Activated naive CD4-positive, alpha-beta T cell treated with anti-CD3 and anti-CD28 coated beads, Interleukin-2, amount 50 U/mL, for 24 hours (primary cell): Measurements from ENCODE around the gene CPED1.
"Not testable (repeated sequence)": the region's sequence is repeated elsewhere in the genome, so short reads cannot be mapped to it uniquely, and the experiment has no call there.

Experiments
- H3K27ac Mint-ChIP-seq: one replicate; pipeline ENCODE4 v1.8.0; 2021; ENCODE audit warnings: mild to moderate bottlenecking, mixed read lengths
- H3K27me3 Mint-ChIP-seq: one replicate; pipeline ENCODE4 v1.8.0; 2021; ENCODE audit warnings: mixed read lengths
- H3K36me3 Mint-ChIP-seq: one replicate; pipeline ENCODE4 v1.8.0; 2021; ENCODE audit warnings: mixed read lengths
- H3K4me1 Mint-ChIP-seq: one replicate; pipeline ENCODE4 v1.8.0; 2021; ENCODE audit warnings: mixed read lengths
- H3K4me3 Mint-ChIP-seq: one replicate; pipeline ENCODE4 v1.8.0; 2021; ENCODE audit warnings: mild to moderate bottlenecking, mixed read lengths
- H3K9me3 Mint-ChIP-seq: one replicate; pipeline ENCODE4 v1.8.0; 2021; ENCODE audit warnings: mixed read lengths

CPED1 gene

GRCh38 chr7:121159553-121159952 lies 171.0 kb downstream of the CPED1 start:
- H3K36me3 Mint-ChIP-seq, result no peaks in the 10 kb centered on the region
- H3K4me3 Mint-ChIP-seq, result no peak overlapping the region
- H3K27me3 Mint-ChIP-seq, result peaks cover 10% of the 10 kb centered on the region
- no peaks in the 10 kb centered on the region for H3K4me1 Mint-ChIP-seq
- no peak overlapping the region for H3K27ac Mint-ChIP-seq
- no peaks in the 10 kb centered on the region for H3K9me3 Mint-ChIP-seq

GRCh38 chr7:121160150-121161008 lies 171.9 kb downstream of the CPED1 start:
- no peak overlapping the region for H3K27ac Mint-ChIP-seq
- peaks cover 11% of the 10 kb centered on the region for H3K27me3 Mint-ChIP-seq
- no peaks in the 10 kb centered on the region for H3K36me3 Mint-ChIP-seq

DNA sequence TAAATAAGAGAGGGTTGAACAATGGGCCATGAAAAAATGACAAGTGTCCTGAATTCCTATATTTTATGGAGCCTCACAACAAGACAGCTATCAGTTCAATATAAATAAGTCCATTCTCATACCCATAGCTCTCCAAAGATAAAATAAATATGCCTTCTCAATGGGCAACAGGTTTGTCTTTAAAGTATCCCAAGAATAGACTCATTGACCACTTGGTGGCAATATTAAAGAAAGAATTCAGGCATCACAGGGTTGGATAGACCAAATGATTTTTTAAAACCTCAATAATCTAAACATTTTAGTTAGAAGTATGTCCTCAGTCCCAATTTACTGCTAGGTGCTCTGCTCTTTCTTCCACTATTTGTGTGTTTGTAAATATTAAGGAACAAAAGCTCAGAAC lies 175.2 kb downstream of the CPED1 start:
- Mint-ChIP-seq H3K4me1 (no peaks in the 10 kb centered on the region), H3K4me3 (no peak overlapping the region), H3K36me3 (no peaks in the 10 kb centered on the region), H3K27ac (no peak overlapping the region), H3K9me3 (no peaks in the 10 kb centered on the region), H3K27me3 (peaks cover 11% of the 10 kb centered on the region)

More at GRCh38 chr7:121160150-121161008, 171.9 kb downstream of the CPED1 start:
- Mint-ChIP-seq H3K4me3 (no peak overlapping the region), H3K4me1 (no peaks in the 10 kb centered on the region), H3K9me3 (no peaks in the 10 kb centered on the region)

DNA sequence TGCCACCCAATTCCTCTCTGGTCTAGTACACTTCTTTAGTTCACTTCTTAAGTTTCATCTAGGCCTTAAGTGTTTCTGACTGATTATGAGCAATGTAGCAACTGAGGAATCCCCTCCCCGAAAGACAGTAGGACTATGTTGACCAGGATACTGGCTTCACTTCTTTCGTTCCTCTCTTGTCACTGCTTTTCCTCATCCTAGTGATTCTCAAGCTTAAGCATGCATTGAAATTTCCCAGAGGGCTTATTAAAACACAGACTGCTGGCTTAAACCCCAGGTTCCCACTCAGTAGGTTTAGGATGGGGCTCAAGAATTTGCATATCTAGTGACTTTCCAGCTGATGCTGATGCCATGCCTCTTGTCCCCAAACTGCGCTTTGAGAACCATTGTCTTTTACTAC lies 175.7 kb downstream of the CPED1 start:
- H3K27ac Mint-ChIP-seq, result no peak overlapping the region
- H3K4me3 Mint-ChIP-seq, result no peak overlapping the region
- no peaks in the 10 kb centered on the region for H3K9me3 Mint-ChIP-seq

DNA sequence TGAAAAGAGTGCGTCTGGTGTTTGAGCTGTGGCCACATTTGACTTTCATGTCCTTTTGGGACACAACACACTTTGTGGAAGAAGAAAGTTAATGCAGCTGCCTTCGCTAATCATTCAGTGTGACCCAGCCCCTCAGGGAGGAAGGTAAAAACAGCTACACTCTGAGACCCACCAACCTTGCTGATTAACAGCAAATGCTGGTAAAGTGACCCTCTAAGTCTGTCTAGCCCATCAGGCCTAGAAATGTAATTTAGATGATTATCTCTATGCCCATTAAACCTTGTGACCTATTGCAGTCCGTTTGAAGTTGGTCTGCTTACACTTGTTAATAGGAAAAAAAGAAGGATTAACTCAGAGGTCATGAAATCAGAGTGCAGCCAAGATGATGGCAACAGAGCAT lies 178.4 kb downstream of the CPED1 start:
- Mint-ChIP-seq H3K27ac (no peak overlapping the region), H3K4me1 (no peaks in the 10 kb centered on the region), H3K36me3 (no peaks in the 10 kb centered on the region), H3K4me3 (no peak overlapping the region), H3K9me3 (no peaks in the 10 kb centered on the region), H3K27me3 (peaks cover 6% of the 10 kb centered on the region)

More for the DNA sequence above, 175.7 kb downstream of the CPED1 start:
- Mint-ChIP-seq H3K36me3 (no peaks in the 10 kb centered on the region), H3K27me3 (peaks cover 10% of the 10 kb centered on the region), H3K4me1 (no peaks in the 10 kb centered on the region)

GRCh38 chr7:121167971-121168370 lies 179.5 kb downstream of the CPED1 start:
- Mint-ChIP-seq H3K27ac (no peak overlapping the region), H3K27me3 (peaks cover 6% of the 10 kb centered on the region), H3K4me3 (no peak overlapping the region), H3K36me3 (no peaks in the 10 kb centered on the region), H3K4me1 (no peaks in the 10 kb centered on the region), H3K9me3 (no peaks in the 10 kb centered on the region)

DNA sequence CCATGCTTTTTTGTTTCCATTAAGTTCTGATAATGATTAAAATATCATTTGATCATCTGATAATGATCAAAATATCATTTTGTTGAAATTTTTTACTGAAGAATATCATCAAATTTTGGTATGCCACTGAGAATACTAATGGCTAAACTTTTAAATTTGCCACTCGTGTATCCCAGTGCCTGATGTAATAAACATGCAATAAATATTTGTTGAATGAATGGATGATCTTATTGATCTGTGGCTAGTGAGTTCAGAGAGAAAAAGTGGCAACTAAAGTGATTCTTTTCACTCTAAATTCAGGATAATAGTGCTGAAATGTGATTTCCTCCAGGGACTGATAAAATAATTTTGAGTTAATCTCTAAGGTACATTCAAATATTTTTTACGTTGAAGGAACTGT lies 181.0 kb downstream of the CPED1 start:
- Mint-ChIP-seq H3K36me3 (no peaks in the 10 kb centered on the region), H3K4me1 (no peaks in the 10 kb centered on the region), H3K27me3 (peaks cover 6% of the 10 kb centered on the region), H3K9me3 (no peaks in the 10 kb centered on the region), H3K4me3 (no peak overlapping the region), H3K27ac (no peak overlapping the region)

DNA sequence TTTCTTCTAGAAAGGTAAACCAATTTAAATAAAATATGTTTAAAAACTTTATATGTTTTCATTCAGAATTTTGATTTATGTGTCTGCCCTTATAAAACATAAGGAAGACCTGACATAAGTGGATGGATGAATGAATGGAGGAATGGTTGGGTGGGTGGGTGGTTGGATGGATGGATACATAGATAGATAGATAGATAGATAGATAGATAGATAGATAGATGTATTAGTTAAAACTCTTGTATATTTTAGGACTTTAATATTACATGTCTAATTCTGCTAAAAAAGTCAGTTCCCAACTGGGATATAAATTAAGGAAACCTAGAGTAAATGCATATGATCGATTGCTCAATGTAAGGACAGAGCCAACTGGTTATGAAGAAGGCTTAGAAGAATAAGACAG lies 184.0 kb downstream of the CPED1 start:
- Mint-ChIP-seq H3K27ac (no peak overlapping the region), H3K27me3 (peaks cover 11% of the 10 kb centered on the region), H3K4me3 (no peak overlapping the region), H3K9me3 (no peaks in the 10 kb centered on the region), H3K4me1 (no peaks in the 10 kb centered on the region), H3K36me3 (no peaks in the 10 kb centered on the region)

DNA sequence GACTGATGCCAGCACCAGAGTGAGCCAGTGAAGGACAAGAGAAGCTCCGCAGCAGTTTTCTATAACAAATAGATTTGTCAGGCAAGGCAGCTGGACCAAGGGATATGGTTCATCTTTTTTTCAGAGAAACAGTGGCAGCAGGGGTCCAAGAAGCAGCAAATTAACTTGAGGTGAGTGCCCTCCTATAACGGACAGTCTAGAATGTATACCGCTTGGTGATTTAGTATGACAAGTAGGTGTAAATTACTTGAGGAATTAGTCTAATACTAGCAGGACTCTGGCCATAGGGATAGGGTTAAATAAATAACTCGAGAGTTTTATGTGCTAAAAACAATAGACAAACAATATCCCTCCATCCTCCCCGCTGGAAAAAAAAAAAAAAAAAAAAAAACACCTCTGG lies 187.3 kb downstream of the CPED1 start:
- H3K27ac Mint-ChIP-seq, result no peak overlapping the region
- no peaks in the 10 kb centered on the region for H3K36me3 Mint-ChIP-seq
- peaks cover 9% of the 10 kb centered on the region for H3K27me3 Mint-ChIP-seq
- no peak overlapping the region for H3K4me3 Mint-ChIP-seq
- no peaks in the 10 kb centered on the region for H3K4me1 Mint-ChIP-seq
- no peaks in the 10 kb centered on the region for H3K9me3 Mint-ChIP-seq

- Mint-ChIP-seq H3K4me3 (no peak overlapping the region), H3K9me3 (no peaks in the 10 kb centered on the region), H3K27me3 (peaks cover 12% of the 10 kb centered on the region), H3K4me1 (no peaks in the 10 kb centered on the region), H3K36me3 (no peaks in the 10 kb centered on the region), H3K27ac (no peak overlapping the region)
Observed at GRCh38 chr7:121178452-121178851, 189.9 kb downstream of the CPED1 start.

- Mint-ChIP-seq H3K27ac (no peak overlapping the region), H3K9me3 (no peaks in the 10 kb centered on the region), H3K4me1 (no peaks in the 10 kb centered on the region), H3K27me3 (peaks cover 14% of the 10 kb centered on the region), H3K4me3 (no peak overlapping the region), H3K36me3 (no peaks in the 10 kb centered on the region)
Observed at GRCh38 chr7:121178869-121179497, 190.5 kb downstream of the CPED1 start.

DNA sequence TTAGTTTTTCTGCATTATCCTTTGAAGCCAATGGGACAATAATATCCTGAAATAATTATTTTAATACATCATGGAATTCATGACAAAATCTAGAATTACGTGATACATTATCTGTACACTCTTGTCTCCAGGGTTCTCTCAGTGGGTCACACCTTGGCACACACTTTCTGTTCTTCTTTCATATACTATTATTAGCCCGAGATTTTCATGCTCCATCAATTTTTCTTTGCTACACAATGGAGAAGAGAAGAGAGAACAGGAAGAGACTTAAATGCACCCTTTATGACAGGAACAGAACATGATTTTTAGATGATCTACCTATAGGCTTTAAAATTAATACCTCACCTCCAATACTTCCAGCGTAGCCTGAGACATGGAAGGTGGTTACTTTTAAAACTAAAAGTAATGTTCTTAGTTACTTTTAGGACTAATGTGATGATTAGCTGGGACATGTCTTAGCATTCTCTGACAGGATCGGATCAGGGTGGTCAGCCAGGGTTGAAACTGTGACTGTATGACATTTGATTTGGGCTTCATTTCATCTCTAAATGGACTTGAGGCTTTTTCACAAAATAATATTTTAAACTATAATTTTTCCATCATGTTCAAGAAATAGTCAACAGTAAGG lies 192.0 kb downstream of the CPED1 start:
- H3K4me1 Mint-ChIP-seq, result no peaks in the 10 kb centered on the region
- H3K36me3 Mint-ChIP-seq, result no peaks in the 10 kb centered on the region
- H3K9me3 Mint-ChIP-seq, result no peaks in the 10 kb centered on the region
- no peak overlapping the region for H3K27ac Mint-ChIP-seq
- peaks cover 8% of the 10 kb centered on the region for H3K27me3 Mint-ChIP-seq
- H3K4me3 Mint-ChIP-seq, result no peak overlapping the region

DNA sequence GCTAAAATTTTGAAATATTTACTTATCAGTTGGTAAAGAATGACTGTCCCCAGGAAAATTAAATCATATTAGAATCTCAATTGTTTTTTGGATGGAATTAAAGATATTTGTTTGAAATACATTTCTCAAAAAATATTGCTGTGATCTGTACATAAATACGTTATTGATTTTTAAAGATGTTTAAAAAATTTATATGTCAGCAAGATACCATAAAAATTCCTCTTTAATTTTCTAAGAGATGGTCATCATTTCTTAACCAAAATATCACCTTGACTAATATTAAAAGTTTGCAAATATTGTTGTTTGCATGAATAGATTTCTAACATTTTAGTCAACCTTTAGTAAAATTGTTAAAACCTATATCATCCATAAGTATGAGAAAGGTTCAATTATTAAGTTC lies 192.8 kb downstream of the CPED1 start:
- Mint-ChIP-seq H3K4me1 (no peaks in the 10 kb centered on the region), H3K9me3 (no peaks in the 10 kb centered on the region), H3K27ac (no peak overlapping the region), H3K4me3 (no peak overlapping the region), H3K36me3 (no peaks in the 10 kb centered on the region), H3K27me3 (peaks cover 5% of the 10 kb centered on the region)

DNA sequence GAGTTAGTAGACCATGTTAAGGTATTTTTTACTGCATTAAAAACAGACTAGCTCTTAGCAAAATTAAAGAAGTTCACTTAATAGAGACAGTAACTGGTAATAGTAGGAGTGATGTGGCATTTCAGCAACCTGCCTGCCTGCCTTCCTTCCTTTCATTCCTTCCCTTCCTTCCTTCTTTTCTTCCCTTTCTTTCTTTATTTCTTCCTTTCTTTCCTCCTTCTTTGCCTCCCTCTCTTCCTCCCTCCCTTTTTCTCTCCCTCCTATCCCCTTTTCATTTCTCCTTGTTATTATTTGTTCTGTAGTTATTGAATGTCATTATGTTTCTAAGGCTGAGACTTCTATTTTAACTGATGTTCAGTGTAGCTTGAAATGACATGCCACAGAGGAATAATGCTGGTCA lies 193.8 kb downstream of the CPED1 start:
- H3K9me3 Mint-ChIP-seq, result no peaks in the 10 kb centered on the region
- H3K36me3 Mint-ChIP-seq, result no peaks in the 10 kb centered on the region
- no peak overlapping the region for H3K4me3 Mint-ChIP-seq
- H3K27me3 Mint-ChIP-seq, result peaks cover 5% of the 10 kb centered on the region
- no peak overlapping the region for H3K27ac Mint-ChIP-seq
- no peaks in the 10 kb centered on the region for H3K4me1 Mint-ChIP-seq

DNA sequence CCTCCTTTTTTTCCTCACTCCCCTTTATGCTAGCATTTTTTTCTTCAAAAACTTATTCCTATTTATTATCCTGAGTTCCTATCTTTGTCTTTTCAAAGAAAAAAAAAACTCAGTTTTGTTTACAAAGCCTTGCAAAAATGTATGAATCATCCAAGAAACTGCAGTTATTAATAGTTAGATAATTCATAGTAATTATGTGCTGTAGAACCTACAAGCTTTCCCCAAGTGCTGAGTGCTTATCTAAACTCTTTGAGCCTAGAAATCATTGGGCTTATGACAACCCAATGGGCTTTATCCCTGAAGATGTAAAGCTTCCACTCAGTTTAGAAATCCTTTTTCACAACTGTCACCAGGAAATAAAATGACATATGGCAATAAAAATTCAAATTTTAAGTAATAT lies 194.4 kb downstream of the CPED1 start:
- Mint-ChIP-seq H3K4me1 (no peaks in the 10 kb centered on the region), H3K4me3 (no peak overlapping the region), H3K27me3 (peaks cover 5% of the 10 kb centered on the region), H3K9me3 (no peaks in the 10 kb centered on the region), H3K27ac (no peak overlapping the region), H3K36me3 (no peaks in the 10 kb centered on the region)

DNA sequence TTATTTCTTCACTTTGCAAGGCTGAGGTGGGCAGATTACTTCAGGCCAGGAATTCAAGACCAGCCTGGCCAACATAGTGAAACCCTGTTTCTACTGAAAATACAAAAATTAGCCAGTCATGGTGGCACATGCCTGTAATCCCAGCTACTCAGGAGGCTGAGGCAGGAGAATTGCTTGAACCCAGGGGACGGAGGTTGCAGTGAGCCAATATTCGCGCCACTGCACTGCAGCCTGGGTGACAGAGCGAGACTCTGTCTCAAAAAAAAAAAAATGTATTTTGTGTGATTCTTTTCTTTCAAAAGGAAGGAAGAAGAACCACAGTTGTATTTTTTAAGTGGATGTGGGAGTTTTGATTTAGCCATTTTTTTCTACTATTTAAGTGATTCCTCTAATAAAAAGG lies 195.4 kb downstream of the CPED1 start:
- H3K4me3 Mint-ChIP-seq, H3K27me3 Mint-ChIP-seq, H3K9me3 Mint-ChIP-seq: not testable (repeated sequence)

More for the DNA sequence above, 195.4 kb downstream of the CPED1 start:
- H3K27ac Mint-ChIP-seq, H3K36me3 Mint-ChIP-seq, H3K4me1 Mint-ChIP-seq: not testable (repeated sequence)
